NCI-H82 (cell line): Measurements from ENCODE around the gene FGF5.
"Not testable (repeated sequence)": the region's sequence is repeated elsewhere in the genome, so short reads cannot be mapped to it uniquely, and the experiment has no call there.

ENCODE experiments used
- DNase-seq: peaks from one replicate; lab custom pipeline; 2025; lab: John Stamatoyannopoulos, UW

FGF5 gene

GRCh38 chr4:80266253-80266901, at the start of gene FGF5:
FGF5 (plus strand) TSS chr4:80266664; CDS start chr4:80266825, 161 bp downstream.
- peak; percentile 61 for DNase-seq

- DNase-seq, result no peak
Measured at GRCh38 chr4:80219301-80220025, 47.0 kb upstream of the FGF5 start.

GRCh38 chr4:80220711-80221110, 45.8 kb upstream of the FGF5 start:
- DNase-seq, result peak; percentile 29

- DNase-seq, result no peak
Measured at GRCh38 chr4:80221161-80221560, 45.3 kb upstream of the FGF5 start.

- no peak for DNase-seq
Measured at GRCh38 chr4:80225595-80225994, 40.9 kb upstream of the FGF5 start.

- no peak for DNase-seq
Measured at GRCh38 chr4:80226094-80226493, 40.4 kb upstream of the FGF5 start.

GRCh38 chr4:80228460-80228859, 38.0 kb upstream of the FGF5 start:
- DNase-seq, result no peak

GRCh38 chr4:80229128-80229527, 37.3 kb upstream of the FGF5 start:
- no peak for DNase-seq

- DNase-seq, result no peak
Measured at GRCh38 chr4:80229590-80229989, 36.9 kb upstream of the FGF5 start.

- no peak for DNase-seq
Measured at GRCh38 chr4:80231180-80231579, 35.3 kb upstream of the FGF5 start.

GRCh38 chr4:80232707-80233370, 33.6 kb upstream of the FGF5 start:
- DNase-seq, result no peak

GRCh38 chr4:80233390-80233789, 33.1 kb upstream of the FGF5 start:
- DNase-seq, result no peak

- no peak for DNase-seq
Measured at GRCh38 chr4:80235451-80235850, 31.0 kb upstream of the FGF5 start.

GRCh38 chr4:80237992-80238391, 28.5 kb upstream of the FGF5 start:
- no peak for DNase-seq

GRCh38 chr4:80239480-80240150, 26.8 kb upstream of the FGF5 start:
- no peak for DNase-seq

GRCh38 chr4:80240976-80241375, 25.5 kb upstream of the FGF5 start:
- DNase-seq, result no peak

- no peak for DNase-seq
Measured at GRCh38 chr4:80243274-80244018, 23.0 kb upstream of the FGF5 start.

GRCh38 chr4:80247484-80247883, 19.0 kb upstream of the FGF5 start:
- DNase-seq, result not testable (repeated sequence)

GRCh38 chr4:80249144-80249543, 17.3 kb upstream of the FGF5 start:
- no peak for DNase-seq

GRCh38 chr4:80252427-80252826, 14.0 kb upstream of the FGF5 start:
- DNase-seq, result no peak

GRCh38 chr4:80252953-80253352, 13.5 kb upstream of the FGF5 start:
- DNase-seq, result no peak

- DNase-seq, result peak; percentile 20
Measured at GRCh38 chr4:80253510-80253909, 13.0 kb upstream of the FGF5 start.
